Superior temporal gyrus (tissue), 1 donor: ENCODE data around the gene GPN2.
A peak's percentile ranks its signal among the peaks of the same experiment; 100 is the strongest.
"Not testable (repeated sequence)": the region's sequence is repeated elsewhere in the genome, so short reads cannot be mapped to it uniquely, and the experiment has no call there.

Experiments used
- DNase-seq: peaks from one replicate; pipeline ENCODE4 v3.0.0-alpha.2; 2016; ENCODE audit errors: extremely low spot score

The GPN2 gene

GRCh38 chr1:26858160-26858559 lies 31.9 kb downstream of the GPN2 start:
- no peak for DNase-seq

- DNase-seq = peak; percentile 15
Measured at GRCh38 chr1:26857473-26858060, 32.5 kb downstream of the GPN2 start.

DNA sequence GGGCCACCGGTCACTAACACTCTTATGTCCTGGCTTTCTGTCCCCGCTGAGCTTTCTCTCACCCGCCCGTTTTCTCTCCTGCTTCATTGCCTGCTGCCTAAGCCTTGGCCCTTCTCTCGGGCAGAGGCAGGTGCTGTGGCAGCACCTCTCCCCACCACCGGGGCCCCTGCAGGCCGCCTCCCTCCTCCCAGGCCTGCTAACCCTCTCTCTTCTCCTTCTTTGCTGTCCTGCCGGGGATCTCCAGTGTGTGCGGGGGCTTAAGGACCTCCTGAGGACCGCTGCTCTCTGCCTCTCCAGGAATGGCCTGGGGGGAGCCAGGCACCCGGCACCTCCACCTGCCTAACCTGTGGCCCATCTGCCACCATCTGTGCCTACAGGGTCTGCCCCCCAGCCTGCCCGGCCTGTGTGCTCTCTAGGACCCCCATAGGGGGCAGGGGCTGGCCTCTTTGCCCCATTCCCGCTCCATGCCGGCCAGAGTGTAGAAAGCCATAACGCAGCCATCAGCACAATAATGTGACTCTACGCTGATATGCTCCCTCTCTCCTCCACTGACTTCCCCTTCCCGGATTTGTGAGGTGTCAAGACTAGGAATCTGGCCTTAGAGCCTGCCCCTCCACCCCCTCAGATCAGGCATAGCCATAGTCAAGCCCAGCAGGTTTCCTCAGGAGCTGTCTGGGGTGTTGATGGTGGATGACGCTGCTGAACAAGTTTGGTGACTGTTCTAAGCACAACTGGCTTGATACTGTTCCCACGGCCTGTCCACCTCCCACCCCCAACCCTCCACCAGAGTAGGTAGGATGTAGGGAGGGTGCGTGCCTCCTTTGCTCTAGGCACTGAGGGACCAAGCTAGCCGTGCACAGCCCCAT lies 33.2 kb downstream of the GPN2 start:
- DNase-seq = no peak

GRCh38 chr1:26856181-26856580 lies 33.9 kb downstream of the GPN2 start:
- no peak for DNase-seq

DNA sequence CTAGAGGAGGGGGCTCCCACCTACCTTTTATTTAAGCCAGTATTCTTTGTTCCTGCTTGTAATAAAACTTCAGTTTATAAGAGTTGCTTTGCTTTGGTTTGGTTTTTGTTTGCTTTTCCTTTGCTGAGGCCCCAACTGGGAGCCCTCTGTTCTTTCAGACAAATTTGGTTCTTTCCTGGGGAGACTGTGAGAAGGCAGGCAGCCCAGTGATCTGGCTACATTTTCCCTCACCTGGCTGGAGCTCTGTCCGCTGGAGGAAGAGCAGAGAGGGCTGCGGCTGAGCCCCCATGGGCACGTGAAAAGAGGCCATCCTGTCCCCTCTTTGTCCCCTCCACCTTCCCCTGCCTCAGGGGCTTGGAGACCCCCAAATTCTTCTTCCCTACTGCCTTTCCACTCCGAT lies 34.4 kb downstream of the GPN2 start:
- no peak for DNase-seq

DNA sequence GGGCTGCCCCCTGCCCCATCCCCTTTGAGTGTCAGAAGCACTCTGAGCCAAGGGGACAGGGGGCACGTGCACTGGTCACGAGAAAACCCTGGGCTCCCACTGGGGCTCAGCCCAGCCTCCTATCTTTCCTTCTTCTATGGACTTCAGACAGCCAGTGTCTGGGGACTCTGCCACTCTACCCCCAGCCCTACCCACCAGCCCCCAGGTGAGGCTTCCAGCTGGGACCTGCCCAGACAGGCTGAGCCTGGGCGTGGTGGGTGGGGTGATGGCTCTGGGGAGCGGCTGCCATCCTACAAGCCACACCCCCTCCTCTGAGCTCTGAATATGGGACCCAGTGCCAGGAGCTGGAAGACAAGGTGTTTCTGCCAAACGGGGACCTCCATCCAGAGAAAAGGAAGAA lies 35.2 kb downstream of the GPN2 start:
- DNase-seq = no peak

DNA sequence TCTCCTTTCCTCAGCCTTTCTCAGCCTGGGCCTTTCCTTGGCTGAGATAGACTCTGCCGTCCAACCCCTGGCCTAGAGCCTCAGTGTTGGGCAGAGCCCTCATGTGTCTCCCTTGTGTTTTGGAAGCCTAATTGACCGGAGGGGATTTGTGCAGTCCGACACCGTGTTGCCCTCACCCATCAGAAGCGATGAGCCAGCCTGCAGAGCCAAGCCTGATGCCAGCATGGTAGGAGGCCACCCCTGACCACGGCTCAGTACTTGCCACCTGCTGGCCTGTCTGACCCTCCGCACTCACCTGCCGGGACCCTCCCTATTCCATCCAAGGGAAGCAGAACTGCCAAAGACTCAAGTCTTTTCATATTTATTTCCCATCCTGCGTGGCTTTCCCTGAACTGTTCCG lies 36.5 kb downstream of the GPN2 start:
- no peak for DNase-seq

DNA sequence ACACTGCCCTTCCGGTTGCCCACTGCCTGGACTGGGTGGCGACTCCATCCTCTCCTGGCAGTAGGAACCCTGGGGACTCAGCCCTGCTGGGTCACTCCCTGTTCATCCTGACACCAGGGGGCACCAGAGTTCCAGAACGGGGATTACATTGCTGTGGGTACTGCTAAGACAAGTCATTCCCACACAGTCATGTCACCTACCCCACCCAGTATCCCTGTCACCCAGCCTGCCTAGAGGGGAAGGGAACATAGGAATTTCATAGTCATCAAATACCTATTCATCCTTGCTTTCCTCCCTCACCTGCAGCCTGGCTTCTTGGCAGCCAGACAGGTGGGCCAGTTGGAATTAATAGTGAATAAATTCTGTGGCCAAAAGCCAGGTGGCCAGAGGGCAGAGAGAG lies 36.9 kb downstream of the GPN2 start:
- DNase-seq = peak; percentile 81

GRCh38 chr1:26852701-26853100 lies 37.4 kb downstream of the GPN2 start:
- DNase-seq = no peak

- DNase-seq = no peak
Measured at GRCh38 chr1:26851106-26851684, 38.9 kb downstream of the GPN2 start.

DNA sequence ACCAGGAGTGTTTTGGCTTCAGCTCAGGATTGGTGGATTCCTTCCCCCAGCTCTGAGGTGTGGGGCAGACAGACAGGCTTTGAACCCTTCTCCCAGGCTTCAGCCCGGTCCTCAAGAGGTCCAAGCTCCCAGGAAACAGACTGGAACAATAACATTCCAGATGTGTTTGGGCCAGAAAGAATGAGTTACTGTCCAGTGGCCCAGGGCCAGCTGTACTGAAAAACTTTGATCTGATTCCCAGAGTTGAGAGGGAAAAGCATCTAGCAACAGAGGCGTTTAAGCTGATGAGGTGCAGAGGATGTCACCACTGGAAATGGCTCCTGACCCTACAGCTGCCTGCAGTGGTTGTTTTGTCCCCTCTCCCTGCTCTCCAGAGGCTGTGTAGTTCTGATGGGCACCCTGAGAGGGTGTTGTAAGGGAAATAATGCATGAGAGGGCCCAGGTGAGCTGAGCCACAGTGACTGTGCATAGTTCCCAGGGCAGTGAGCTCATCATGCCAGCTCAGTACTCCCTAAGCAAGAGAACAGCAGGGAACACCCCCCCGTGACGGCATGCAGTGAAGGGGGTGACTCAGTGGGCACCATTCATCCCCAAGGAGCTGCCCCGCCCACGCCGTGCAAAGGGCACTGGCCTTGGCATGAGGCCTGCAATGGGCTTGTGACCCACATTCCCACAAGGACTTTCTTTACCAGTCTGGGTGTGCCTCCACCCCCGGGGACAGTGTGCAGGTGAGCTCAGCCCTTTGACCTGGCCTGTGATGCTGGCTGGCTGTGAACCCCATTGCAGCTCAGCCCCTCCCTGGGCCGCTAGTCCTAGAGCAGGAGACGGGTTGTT lies 40.9 kb downstream of the GPN2 start:
- no peak for DNase-seq

DNA sequence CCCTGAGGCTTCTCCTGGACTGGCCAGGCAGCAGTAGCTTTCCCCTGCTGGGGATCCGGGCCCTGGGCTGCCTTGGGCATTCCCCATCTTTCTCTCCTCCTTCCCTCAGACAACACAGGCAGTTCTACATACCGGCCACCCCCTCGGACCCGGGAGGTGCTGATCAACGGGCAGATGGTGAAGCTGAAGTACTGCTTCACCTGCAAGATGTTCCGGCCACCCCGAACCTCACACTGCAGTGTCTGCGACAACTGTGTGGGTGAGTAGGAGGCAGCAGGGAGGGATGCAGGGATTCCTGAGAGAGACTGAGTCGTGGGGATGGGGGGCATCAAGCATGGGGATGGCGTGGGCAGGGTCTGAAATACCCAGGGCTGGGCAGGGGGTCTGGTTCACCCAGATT lies 41.6 kb downstream of the GPN2 start:
- no peak for DNase-seq

DNA sequence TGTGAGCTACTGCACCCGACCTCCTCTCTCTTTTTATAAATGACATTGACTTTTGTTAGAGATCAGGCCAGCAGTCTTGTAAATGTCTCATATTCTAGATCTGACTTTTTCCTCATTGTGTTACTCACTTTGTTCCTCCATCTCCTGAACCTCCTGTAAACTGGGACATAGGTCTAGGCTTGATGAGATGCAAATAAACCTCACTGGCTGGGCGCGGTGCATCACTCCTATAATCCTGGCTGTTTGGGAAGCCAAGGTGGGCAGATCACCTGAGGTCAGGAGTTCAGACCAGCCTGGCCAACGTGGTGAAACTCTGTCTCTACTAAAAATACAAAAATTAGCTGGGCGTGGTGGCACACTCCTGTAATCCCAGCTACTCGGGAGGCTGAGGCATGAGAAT lies 42.3 kb downstream of the GPN2 start:
- DNase-seq = not testable (repeated sequence)

DNA sequence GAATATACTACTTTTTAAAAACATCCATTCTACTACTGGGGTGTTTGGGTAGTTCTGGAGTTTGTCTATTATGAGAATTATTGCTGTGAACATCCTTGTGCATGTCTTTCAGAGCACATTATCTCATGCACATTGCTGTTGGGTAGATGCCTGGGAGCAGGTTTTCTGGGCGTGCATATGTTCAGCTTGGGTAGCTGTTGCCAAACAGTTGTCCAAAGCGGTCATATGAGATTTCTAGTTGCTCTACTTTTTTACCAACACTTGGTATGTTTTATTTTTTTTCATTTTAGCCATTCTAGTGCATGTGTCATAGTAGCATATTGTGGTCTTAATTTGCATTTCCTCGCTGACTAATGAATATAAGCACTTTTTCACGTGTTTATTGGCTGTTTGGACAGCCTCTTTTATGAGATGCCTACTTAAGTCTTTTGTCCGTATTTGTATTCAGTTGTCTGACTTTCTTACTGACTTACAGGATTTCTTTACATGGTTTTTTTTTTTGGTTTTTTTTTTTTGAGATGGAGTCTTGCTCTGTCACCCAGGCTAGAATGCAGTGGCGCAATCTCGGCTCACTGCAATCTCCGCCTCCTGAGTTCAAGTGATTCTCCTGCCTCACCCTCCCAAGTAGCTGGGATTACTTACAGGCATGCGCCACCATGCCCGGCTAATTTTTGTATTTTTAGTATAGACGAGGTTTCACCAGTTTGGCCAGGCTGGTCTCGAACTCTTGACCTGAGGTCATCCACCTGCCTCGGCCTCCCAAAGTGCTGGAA lies 45.5 kb downstream of the GPN2 start:
- DNase-seq = no peak

- DNase-seq = no peak
Measured at GRCh38 chr1:26839779-26840178, 50.3 kb downstream of the GPN2 start.

DNA sequence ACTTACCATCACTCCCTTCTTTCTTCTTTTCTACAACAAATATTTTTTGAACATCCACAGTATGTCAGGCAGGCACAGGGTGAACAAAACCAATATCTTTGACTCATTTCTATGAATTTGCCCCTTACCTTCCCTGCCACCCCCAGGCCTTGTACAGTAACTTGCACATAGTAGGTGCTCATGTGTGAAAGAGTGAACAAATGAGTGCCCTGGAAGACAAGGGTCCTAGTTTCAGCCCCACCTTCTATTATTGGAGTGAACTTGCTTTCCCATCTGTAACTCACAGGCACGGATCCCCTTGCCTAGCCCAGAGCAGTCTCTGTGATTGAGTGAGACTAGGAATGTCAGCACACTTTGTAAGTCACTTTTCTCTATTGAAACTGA lies 50.8 kb downstream of the GPN2 start:
- no peak for DNase-seq

DNA sequence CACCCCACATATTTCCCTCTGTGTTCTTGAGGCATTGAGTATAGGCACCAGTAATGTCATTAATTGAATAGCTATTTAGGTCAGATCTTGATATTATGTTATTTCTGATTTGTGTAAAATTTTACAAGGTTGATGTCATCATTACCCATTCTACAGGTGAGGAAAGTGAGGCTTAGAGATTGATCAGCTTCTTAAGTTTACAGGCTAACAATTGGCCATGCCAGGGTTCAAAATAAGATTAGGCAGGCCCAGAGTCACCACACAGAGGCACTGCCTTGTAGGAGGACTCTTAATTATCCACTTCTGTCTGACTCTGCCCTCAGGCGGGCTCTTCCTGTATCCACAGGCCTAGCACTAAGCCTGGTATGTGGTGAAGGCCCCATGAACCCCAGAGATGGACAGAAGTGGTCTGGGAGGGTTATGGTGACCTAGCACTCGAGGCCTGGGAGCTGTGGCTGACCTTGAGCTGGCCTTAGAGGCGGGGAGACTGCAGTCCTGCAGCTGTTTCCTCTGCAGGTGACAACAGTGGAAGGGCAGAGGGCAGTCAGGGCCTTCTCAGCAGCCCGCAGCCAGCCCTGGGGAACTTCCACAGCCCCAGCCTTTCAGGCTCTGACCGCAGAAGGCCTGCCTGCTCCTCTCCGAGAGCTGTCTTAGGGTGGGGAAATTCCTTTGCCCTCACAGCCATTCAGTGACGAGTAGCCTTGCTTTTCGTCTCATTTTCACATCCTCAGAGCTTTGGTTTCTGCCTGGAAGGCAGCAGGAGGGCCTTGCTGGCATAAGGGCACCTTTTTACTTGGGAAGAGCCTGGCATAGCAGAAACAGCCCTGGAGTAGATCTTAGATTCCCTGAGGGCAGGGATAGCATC lies 51.4 kb downstream of the GPN2 start:
- DNase-seq = no peak

- DNase-seq = not testable (repeated sequence)
Measured at GRCh38 chr1:26837665-26838064, 52.4 kb downstream of the GPN2 start.

GRCh38 chr1:26833432-26834405 lies 56.4 kb downstream of the GPN2 start:
- no peak for DNase-seq
